Measurements from ENCODE around the gene GOLGA7B.

GOLGA7B gene

DNA sequence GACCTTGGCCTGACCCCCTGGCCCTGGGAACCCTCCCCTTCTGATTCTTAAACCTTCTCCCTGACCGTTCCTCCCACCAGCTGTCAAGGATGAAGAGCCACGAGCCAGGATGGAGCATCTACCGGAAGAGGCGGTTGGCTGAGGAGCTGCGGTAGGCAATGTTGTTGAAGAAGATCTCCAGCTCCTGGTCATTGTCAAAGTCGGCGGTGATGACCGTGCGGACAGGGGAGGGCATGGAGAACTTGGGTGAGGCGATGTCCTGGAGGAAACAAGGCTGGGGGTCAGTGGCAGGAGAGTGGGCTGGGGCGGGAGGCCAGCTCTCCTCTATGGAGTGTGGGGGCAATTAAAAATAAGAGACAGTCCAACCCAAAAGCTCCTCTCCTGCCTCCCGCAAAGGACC, 51.7 kb downstream of the GOLGA7B start:
- Histone ChIP-seq H4K8ac (ENCODE audit: low read depth, low read length) (no peak overlapping the region), H3K36me3 (replicated peaks in 1 of 2; ENCODE audit: control insufficient read depth in 2 of 2, insufficient read depth in 2 of 2, low read length in 2 of 2) (no peaks in the 10 kb centered on the region), H3K4ac (ENCODE audit: low read length) (no peak overlapping the region), H3K23ac (ENCODE audit: low read depth, low read length, poor library complexity) (no peak overlapping the region), H2BK15ac (ENCODE audit: low read length) (no peak overlapping the region), H2AFZ (ENCODE audit: low read length) (no peak overlapping the region), H2BK5ac (ENCODE audit: low read length) (no peak overlapping the region), H3K4me1 (ENCODE audit: control insufficient read depth in 2 of 2, insufficient read depth in 1 of 2, low read depth in 1 of 2, low read length in 2 of 2) (peaks cover 0 to 7% of the 10 kb centered on the region in 2 donors), H3K27me3 (ENCODE audit: control insufficient read depth in 3 of 3, insufficient read depth in 3 of 3, low read depth in 1 of 3, low read length in 3 of 3) (peaks cover 0 to 53% (median 0%) of the 10 kb centered on the region in 3 experiments), H3K18ac (ENCODE audit: low read length) (no peak overlapping the region), H2AK5ac (ENCODE audit: low read depth, low read length) (no peak overlapping the region), H3K9me3 (replicated peaks in 1 of 2; ENCODE audit: control insufficient read depth in 2 of 2, insufficient read depth in 1 of 2, low read depth in 1 of 2, low read length in 2 of 2) (no peaks in the 10 kb centered on the region), H3K27ac (replicated peaks; ENCODE audit: low read length) (no peak overlapping the region), H2BK120ac (ENCODE audit: low read depth, low read length) (no peak overlapping the region), H3K4me3 (ENCODE audit: low read length in 2 of 2) (no peak overlapping the region), H3K79me1 (ENCODE audit: low read depth, low read length) (no peaks in the 10 kb centered on the region), H3K4me2 (ENCODE audit: insufficient read depth, low read length, poor library complexity, severe bottlenecking) (no peak overlapping the region), H2BK12ac (ENCODE audit: low read length) (no peak overlapping the region), H3K14ac (ENCODE audit: low read length) (no peak overlapping the region), H3K9ac (ENCODE audit: low read depth, low read length, poor library complexity) (no peak overlapping the region), H4K91ac (ENCODE audit: low read depth, low read length, poor library complexity) (no peak overlapping the region)
- WGBS, 2 donors (ENCODE audit: extremely low coverage in 2 of 2, insufficient read length in 2 of 2, insufficient replicate concordance in 1 of 2), result no CpG with 5 or more reads among the region's 12 CpGs
- no peak for DNase-seq (ENCODE audit: low spot score)

DNA sequence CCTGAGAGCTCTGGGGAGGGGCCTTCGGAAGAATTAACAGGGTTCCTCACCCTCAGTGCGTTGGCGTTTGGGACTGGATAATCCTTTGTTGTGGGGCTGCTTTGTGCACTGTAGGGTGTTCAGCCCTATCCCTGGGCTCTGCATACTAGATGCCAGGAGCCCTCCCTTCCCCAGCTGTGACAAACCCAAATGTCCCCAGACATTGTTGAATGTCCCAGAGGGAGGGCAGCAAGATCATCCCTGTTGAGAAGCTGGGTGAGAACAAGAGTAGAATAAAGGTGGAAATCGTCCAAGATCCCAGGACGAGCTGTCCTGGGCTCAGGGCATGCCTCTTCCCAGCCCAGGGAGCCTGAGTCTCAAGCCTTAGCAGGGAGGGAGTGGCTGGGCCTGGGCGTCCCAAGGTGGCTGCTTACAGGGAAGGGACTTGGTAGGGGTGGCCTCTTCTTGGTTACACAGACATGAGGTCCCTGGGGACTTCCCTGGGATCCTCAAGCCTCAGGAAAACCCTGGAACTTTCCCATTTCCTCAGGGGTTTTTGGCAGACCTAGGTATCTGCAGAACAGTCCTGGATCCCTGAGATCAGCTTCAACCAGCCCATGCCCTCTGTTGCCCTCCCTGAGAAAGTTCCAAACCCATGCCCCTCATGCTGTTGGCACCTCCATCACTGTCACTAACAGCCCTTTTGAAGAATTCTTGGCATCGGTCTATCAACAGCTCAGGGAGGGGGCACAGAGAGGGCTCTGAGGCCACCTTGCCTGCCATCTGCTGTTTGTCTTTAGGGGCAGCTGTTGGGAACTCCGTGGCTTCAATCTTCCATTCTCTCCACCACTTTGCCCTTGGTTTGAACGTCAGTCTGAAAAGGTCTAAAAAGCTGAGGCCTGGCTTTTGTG, 53.7 kb downstream of the GOLGA7B start:
- no peak overlapping the region for H2BK5ac ChIP-seq (ENCODE audit: low read length)
- H4K91ac ChIP-seq (ENCODE audit: low read depth, low read length, poor library complexity), result no peak overlapping the region
- H3K4ac ChIP-seq (ENCODE audit: low read length), result no peak overlapping the region
- peak overlapping the region; percentile 56 for H3K23ac ChIP-seq (ENCODE audit: low read depth, low read length, poor library complexity)
- no peak overlapping the region for H4K8ac ChIP-seq (ENCODE audit: low read depth, low read length)
- no peak for DNase-seq (ENCODE audit: low spot score)
- no peak overlapping the region for H3K27ac ChIP-seq (replicated peaks; ENCODE audit: low read length)
- H3K79me1 ChIP-seq (ENCODE audit: low read depth, low read length), result no peaks in the 10 kb centered on the region
- peak overlapping the region; percentile 9 for H2AK5ac ChIP-seq (ENCODE audit: low read depth, low read length)
- H2BK15ac ChIP-seq (ENCODE audit: low read length), result no peak overlapping the region
- no CpG with 5 or more reads among the region's 9 CpGs for WGBS, 2 donors (ENCODE audit: extremely low coverage in 2 of 2, insufficient read length in 2 of 2, insufficient replicate concordance in 1 of 2)
- no peaks in the 10 kb centered on the region for H3K36me3 ChIP-seq (replicated peaks in 1 of 2; ENCODE audit: control insufficient read depth in 2 of 2, insufficient read depth in 2 of 2, low read length in 2 of 2)
- H2BK120ac ChIP-seq (ENCODE audit: low read depth, low read length), result no peak overlapping the region
- H3K4me3 ChIP-seq (ENCODE audit: low read length in 2 of 2), result no peak overlapping the region
- H3K9me3 ChIP-seq (replicated peaks in 1 of 2; ENCODE audit: control insufficient read depth in 2 of 2, insufficient read depth in 1 of 2, low read depth in 1 of 2, low read length in 2 of 2), result no peaks in the 10 kb centered on the region
- H3K4me1 ChIP-seq (ENCODE audit: control insufficient read depth in 2 of 2, insufficient read depth in 1 of 2, low read depth in 1 of 2, low read length in 2 of 2), result peaks cover 0 to 7% of the 10 kb centered on the region in 2 donors
- no peak overlapping the region for H3K9ac ChIP-seq (ENCODE audit: low read depth, low read length, poor library complexity)
- no peak overlapping the region for H3K4me2 ChIP-seq (ENCODE audit: insufficient read depth, low read length, poor library complexity, severe bottlenecking)
- H3K27me3 ChIP-seq (ENCODE audit: control insufficient read depth in 3 of 3, insufficient read depth in 3 of 3, low read depth in 1 of 3, low read length in 3 of 3), result peaks cover 0 to 66% (median 0%) of the 10 kb centered on the region in 3 experiments
- peak overlapping the region; percentile 74 for H3K18ac ChIP-seq (ENCODE audit: low read length)
- H3K14ac ChIP-seq (ENCODE audit: low read length), result peak overlapping the region; percentile 27
- no peak overlapping the region for H2AFZ ChIP-seq (ENCODE audit: low read length)
- H2BK12ac ChIP-seq (ENCODE audit: low read length), result no peak overlapping the region

DNA sequence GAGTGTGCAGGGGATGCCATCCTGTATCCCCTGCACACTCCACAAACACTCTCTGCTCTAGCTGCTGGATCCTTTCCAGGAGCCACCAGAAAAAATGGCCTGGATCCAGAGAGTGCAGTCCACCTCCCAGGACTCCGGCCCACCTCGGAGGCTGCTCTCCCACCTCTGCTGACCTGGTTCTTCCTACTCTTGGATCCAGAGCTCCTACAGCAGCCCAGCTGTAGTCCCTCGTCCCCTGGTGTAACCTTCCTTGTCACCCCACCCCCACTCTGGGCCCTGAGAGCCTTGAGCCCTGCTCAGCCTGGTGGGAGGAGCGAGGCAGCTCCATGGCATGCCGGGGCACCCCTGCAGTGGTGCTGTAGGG, 54.4 kb downstream of the GOLGA7B start:
- Histone ChIP-seq H3K79me1 (ENCODE audit: low read depth, low read length) (no peaks in the 10 kb centered on the region), H3K4me1 (ENCODE audit: control insufficient read depth in 2 of 2, insufficient read depth in 1 of 2, low read depth in 1 of 2, low read length in 2 of 2) (peaks cover 0 to 7% of the 10 kb centered on the region in 2 donors), H2BK5ac (ENCODE audit: low read length) (no peak overlapping the region), H4K8ac (ENCODE audit: low read depth, low read length) (no peak overlapping the region), H3K27ac (replicated peaks; ENCODE audit: low read length) (no peak overlapping the region), H2BK120ac (ENCODE audit: low read depth, low read length) (no peak overlapping the region), H4K91ac (ENCODE audit: low read depth, low read length, poor library complexity) (no peak overlapping the region), H3K4me2 (ENCODE audit: insufficient read depth, low read length, poor library complexity, severe bottlenecking) (no peak overlapping the region), H3K27me3 (ENCODE audit: control insufficient read depth in 3 of 3, insufficient read depth in 3 of 3, low read depth in 1 of 3, low read length in 3 of 3) (peaks cover 0 to 67% (median 0%) of the 10 kb centered on the region in 3 experiments), H3K4ac (ENCODE audit: low read length) (no peak overlapping the region), H2BK12ac (ENCODE audit: low read length) (no peak overlapping the region), H2AFZ (ENCODE audit: low read length) (no peak overlapping the region), H2AK5ac (ENCODE audit: low read depth, low read length) (peak overlapping the region; percentile 50), H3K9me3 (replicated peaks in 1 of 2; ENCODE audit: control insufficient read depth in 2 of 2, insufficient read depth in 1 of 2, low read depth in 1 of 2, low read length in 2 of 2) (no peaks in the 10 kb centered on the region), H3K23ac (ENCODE audit: low read depth, low read length, poor library complexity) (peak overlapping the region; percentile 56), H3K36me3 (replicated peaks in 1 of 2; ENCODE audit: control insufficient read depth in 2 of 2, insufficient read depth in 2 of 2, low read length in 2 of 2) (no peaks in the 10 kb centered on the region), H3K9ac (ENCODE audit: low read depth, low read length, poor library complexity) (no peak overlapping the region), H3K14ac (ENCODE audit: low read length) (peak overlapping the region; percentile 27), H3K18ac (ENCODE audit: low read length) (no peak overlapping the region), H2BK15ac (ENCODE audit: low read length) (no peak overlapping the region), H3K4me3 (ENCODE audit: low read length in 2 of 2) (no peak overlapping the region)
- no peak for DNase-seq (ENCODE audit: low spot score)
- WGBS, 2 donors (ENCODE audit: extremely low coverage in 2 of 2, insufficient read length in 2 of 2, insufficient replicate concordance in 1 of 2), result no CpG with 5 or more reads among the region's 5 CpGs

DNA sequence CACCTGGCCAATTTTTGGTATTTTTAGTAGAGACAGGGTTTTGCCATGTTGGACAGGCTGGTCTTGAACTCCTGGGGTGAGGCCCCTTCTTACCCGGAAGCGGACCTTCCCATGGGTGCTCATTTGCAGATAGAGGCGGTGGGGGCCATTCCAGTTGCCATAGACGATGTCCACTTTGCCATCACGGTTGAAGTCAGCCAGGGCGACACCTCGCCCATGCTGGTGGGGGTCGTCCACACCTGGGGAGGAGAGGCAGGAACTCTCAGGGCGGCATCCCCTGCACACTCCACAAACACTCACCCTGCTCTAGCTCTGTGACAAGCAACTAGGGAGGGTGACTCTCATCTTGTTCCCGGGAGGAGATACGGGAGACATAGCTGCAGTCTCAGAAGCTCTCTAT, 54.9 kb downstream of the GOLGA7B start:
- Histone ChIP-seq H2AK5ac (ENCODE audit: low read depth, low read length) (no peak overlapping the region), H3K4me2 (ENCODE audit: insufficient read depth, low read length, poor library complexity, severe bottlenecking) (no peak overlapping the region), H4K8ac (ENCODE audit: low read depth, low read length) (no peak overlapping the region), H4K91ac (ENCODE audit: low read depth, low read length, poor library complexity) (no peak overlapping the region), H2BK5ac (ENCODE audit: low read length) (no peak overlapping the region), H2AFZ (ENCODE audit: low read length) (no peak overlapping the region), H2BK12ac (ENCODE audit: low read length) (no peak overlapping the region), H3K23ac (ENCODE audit: low read depth, low read length, poor library complexity) (no peak overlapping the region), H3K9me3 (replicated peaks in 1 of 2; ENCODE audit: control insufficient read depth in 2 of 2, insufficient read depth in 1 of 2, low read depth in 1 of 2, low read length in 2 of 2) (no peaks in the 10 kb centered on the region), H2BK15ac (ENCODE audit: low read length) (no peak overlapping the region), H3K79me1 (ENCODE audit: low read depth, low read length) (no peaks in the 10 kb centered on the region), H3K4ac (ENCODE audit: low read length) (no peak overlapping the region), H3K27me3 (ENCODE audit: control insufficient read depth in 3 of 3, insufficient read depth in 3 of 3, low read depth in 1 of 3, low read length in 3 of 3) (peaks cover 0 to 67% (median 0%) of the 10 kb centered on the region in 3 experiments), H3K4me1 (ENCODE audit: control insufficient read depth in 2 of 2, insufficient read depth in 1 of 2, low read depth in 1 of 2, low read length in 2 of 2) (peaks cover 0 to 7% of the 10 kb centered on the region in 2 donors), H2BK120ac (ENCODE audit: low read depth, low read length) (no peak overlapping the region), H3K27ac (replicated peaks; ENCODE audit: low read length) (no peak overlapping the region), H3K18ac (ENCODE audit: low read length) (no peak overlapping the region), H3K14ac (ENCODE audit: low read length) (no peak overlapping the region), H3K4me3 (ENCODE audit: low read length in 2 of 2) (no peak overlapping the region), H3K9ac (ENCODE audit: low read depth, low read length, poor library complexity) (no peak overlapping the region), H3K36me3 (replicated peaks in 1 of 2; ENCODE audit: control insufficient read depth in 2 of 2, insufficient read depth in 2 of 2, low read length in 2 of 2) (no peaks in the 10 kb centered on the region)
- DNase-seq (ENCODE audit: low spot score), result no peak
- no CpG with 5 or more reads among the region's 11 CpGs for WGBS, 2 donors (ENCODE audit: extremely low coverage in 2 of 2, insufficient read length in 2 of 2, insufficient replicate concordance in 1 of 2)

Data from neuronal stem cell (in vitro differentiated cells).